Mesothelial cell of epicardium (in vitro differentiated cells): ENCODE data around the gene SLC6A19. TPM values are rescaled to one million over a fixed set of nuclear protein-coding genes. Genes with fewer than 3 reads are reported as not detected.

ENCODE experiments used
- DNase-seq, 2 experiments: peaks; one replicate each; pipeline ENCODE4 v3.0.0; 2021; ENCODE audit warnings: low spot score in 2 of 2; ENCODE audit not compliant: unreplicated experiment in 2 of 2
- H3K27ac Mint-ChIP-seq: 2 replicates; pipeline ENCODE4 v1.8.0; 2021; ENCODE audit warnings: mixed read lengths
- H3K27me3 Mint-ChIP-seq: 2 replicates; pipeline ENCODE4 v1.8.0; 2021; ENCODE audit warnings: low read depth, mixed read lengths
- H3K36me3 Mint-ChIP-seq: 2 replicates; pipeline ENCODE4 v1.8.0; 2021; ENCODE audit warnings: mixed read lengths
- H3K4me1 Mint-ChIP-seq: 2 replicates; pipeline ENCODE4 v1.8.0; 2021; ENCODE audit warnings: mixed read lengths
- H3K4me3 Mint-ChIP-seq: 2 replicates; pipeline ENCODE4 v1.8.0; 2021; ENCODE audit warnings: mild to moderate bottlenecking, moderate library complexity, mixed read lengths
- H3K9me3 Mint-ChIP-seq: 2 replicates; pipeline ENCODE4 v1.8.0; 2021; ENCODE audit warnings: mixed read lengths
- total RNA-seq: library from RNA; stranded (reverse); gene quantifications from 3 replicates; pipeline ENCODE4 v1.2.1, GENCODE V29; 2021
- TF ChIP-seq, protein P1 (sequence below): fragments of 200-600 bp; sonication (generic); IDR thresholded peaks from one replicate; pipeline ENCODE4 v1.5.0; 2021; ENCODE audit warnings: antibody characterized with exemption; ENCODE audit not compliant: unreplicated experiment

The SLC6A19 gene
- total RNA-seq, 1 donor from 2014 or later: not detected

DNA sequence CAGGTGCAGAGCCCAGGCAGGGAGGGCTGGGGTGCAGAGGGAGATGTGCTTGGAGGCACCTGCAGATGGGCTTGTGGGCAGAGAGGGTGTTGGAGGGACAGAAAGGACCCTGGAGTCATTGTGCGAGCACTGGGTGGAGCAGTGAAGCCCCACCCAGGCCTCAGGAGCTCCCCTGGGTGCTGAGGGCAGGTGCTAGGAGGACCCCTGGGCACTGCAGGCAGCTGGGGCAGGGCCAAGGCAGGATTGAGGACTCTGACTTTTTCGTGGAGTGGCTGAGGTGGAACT, 13.5 kb downstream of the SLC6A19 start:
- H3K4me1 Mint-ChIP-seq: no peaks in the 10 kb centered on the region
- peaks cover 19% of the 10 kb centered on the region for H3K27me3 Mint-ChIP-seq
- no peak overlapping the region for H3K4me3 Mint-ChIP-seq
- DNase-seq: no peak
- TF ChIP-seq, protein P1, sequence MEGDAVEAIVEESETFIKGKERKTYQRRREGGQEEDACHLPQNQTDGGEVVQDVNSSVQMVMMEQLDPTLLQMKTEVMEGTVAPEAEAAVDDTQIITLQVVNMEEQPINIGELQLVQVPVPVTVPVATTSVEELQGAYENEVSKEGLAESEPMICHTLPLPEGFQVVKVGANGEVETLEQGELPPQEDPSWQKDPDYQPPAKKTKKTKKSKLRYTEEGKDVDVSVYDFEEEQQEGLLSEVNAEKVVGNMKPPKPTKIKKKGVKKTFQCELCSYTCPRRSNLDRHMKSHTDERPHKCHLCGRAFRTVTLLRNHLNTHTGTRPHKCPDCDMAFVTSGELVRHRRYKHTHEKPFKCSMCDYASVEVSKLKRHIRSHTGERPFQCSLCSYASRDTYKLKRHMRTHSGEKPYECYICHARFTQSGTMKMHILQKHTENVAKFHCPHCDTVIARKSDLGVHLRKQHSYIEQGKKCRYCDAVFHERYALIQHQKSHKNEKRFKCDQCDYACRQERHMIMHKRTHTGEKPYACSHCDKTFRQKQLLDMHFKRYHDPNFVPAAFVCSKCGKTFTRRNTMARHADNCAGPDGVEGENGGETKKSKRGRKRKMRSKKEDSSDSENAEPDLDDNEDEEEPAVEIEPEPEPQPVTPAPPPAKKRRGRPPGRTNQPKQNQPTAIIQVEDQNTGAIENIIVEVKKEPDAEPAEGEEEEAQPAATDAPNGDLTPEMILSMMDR: no peak
- no peaks in the 10 kb centered on the region for H3K36me3 Mint-ChIP-seq
- H3K9me3 Mint-ChIP-seq: peaks cover 4% of the 10 kb centered on the region
- no peak overlapping the region for H3K27ac Mint-ChIP-seq

DNA sequence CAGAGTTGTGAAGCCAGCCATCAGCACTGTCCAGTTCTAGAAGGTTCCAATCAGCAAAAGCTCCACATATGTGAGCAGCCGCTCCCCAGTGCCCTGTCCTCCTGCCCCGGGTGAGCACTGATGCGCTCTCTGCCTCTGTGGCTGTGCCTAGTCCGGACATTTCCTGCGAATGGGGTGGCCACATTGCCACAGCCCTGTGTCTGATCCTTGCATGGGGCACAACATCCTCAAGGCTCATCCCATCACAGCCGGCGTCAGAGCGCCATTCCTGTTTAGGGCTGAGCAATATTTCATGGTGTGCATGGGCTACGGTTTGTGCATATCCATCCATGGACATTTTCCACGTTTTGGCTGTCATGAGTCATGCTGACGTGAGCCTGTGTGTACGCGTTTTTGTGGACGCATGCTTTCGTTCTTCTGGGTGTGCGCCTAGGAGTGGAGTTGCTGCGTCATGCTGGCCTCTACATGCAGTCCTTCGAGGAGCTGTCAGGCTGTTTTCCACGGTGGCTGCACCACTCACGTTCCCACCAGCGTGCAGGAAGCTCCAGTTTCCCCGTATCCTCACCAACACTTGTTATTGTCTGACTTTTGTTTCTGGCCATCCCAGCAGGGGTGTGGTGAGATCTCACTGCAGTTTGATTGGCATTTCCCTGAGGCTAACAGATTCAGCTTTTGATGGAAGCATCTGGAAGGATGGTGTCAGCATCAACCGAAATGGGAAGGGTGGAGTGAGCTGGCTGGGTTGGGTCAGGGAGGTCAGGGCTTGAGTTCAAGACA, 14.1 kb downstream of the SLC6A19 start:
- TF ChIP-seq, protein P1: no peak
- peaks cover 4% of the 10 kb centered on the region for H3K9me3 Mint-ChIP-seq
- no peaks in the 10 kb centered on the region for H3K36me3 Mint-ChIP-seq
- no peak overlapping the region for H3K27ac Mint-ChIP-seq
- no peak for DNase-seq
- H3K4me1 Mint-ChIP-seq: no peaks in the 10 kb centered on the region
- peaks cover 16% of the 10 kb centered on the region for H3K27me3 Mint-ChIP-seq
- H3K4me3 Mint-ChIP-seq: no peak overlapping the region

DNA sequence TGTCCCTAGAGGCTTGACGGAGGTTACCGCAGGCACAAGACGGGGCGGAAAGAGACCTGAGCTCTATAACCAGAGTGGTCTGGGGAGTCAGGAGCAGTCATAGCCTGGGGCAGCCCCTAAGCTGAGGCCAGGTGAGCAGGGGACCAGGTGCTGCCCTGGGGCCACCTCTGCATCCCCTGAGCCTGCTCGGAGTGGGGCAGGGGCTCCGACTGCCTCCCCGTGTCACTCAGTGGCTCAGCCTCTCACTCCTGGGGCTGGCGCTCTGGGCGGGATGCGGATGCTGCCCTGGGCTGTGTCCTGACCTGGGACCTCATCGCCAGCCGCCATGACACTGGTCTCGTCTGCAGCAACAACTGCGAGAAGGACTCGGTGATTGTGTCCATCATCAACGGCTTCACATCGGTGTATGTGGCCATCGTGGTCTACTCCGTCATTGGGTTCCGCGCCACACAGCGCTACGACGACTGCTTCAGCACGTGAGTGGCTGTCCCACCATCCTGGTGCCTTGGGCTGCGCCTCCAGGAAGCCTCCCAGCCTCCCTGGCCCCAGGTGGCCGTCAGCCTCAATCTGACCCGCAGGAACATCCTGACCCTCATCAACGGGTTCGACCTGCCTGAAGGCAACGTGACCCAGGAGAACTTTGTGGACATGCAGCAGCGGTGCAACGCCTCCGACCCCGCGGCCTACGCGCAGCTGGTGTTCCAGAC, 15.0 kb downstream of the SLC6A19 start:
- no peak for DNase-seq
- TF ChIP-seq, protein P1: no peak
- Mint-ChIP-seq H3K27ac (no peak overlapping the region), H3K4me1 (no peaks in the 10 kb centered on the region), H3K27me3 (peaks cover 17% of the 10 kb centered on the region), H3K36me3 (no peaks in the 10 kb centered on the region), H3K9me3 (peaks cover 4% of the 10 kb centered on the region), H3K4me3 (no peak overlapping the region)

DNA sequence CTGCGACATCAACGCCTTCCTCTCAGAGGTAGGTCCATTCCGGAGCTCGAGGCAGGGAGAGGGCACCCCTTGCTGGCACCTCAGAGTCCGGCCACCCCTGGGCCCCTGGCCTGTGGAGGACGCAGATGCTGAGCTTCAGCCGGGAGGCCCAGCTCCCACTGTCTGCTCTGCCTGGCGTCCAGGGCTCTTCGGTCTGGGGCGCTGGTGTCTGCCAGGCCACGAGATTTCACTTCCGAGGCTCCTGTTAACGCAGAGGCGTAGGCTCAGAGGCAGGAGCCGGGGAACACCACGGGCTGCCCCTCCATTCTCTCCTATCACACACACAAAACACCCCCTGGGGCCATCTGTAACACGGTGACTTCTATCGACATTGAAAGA, 15.5 kb downstream of the SLC6A19 start:
- Mint-ChIP-seq H3K27ac (no peak overlapping the region), H3K4me3 (no peak overlapping the region), H3K27me3 (peaks cover 17% of the 10 kb centered on the region), H3K9me3 (peaks cover 4% of the 10 kb centered on the region), H3K36me3 (no peaks in the 10 kb centered on the region), H3K4me1 (no peaks in the 10 kb centered on the region)
- DNase-seq: no peak
- TF ChIP-seq, protein P1: no peak

DNA sequence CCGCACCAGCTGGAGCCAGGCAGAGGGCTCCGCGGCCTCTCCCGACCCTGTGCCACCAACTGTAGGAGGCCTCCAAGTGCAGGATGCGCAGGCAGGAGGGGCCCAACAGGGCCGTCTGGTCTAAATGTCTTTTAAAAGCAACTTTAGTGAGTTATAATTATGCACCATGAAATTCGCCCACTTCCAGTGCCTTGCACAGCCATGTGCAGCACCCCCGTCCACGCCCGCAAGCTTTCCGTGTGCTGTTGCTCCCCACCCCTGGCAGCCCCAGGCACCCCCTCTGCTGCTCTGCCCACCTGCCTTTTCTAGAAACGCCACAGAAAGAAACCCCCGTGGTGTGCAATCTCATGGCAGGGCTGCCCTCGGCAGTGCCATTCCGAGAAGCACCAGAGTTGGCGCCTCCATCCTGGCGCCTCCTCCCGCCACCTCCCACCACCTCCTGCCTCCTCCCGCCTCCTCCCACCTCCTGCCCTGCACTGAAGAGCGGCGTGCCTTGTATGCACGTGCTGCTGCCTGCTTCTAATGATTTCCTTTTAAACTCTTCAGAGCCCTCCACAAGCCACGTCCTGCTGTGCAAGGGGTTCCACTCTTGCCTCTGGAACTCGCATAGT, 16.3 kb downstream of the SLC6A19 start:
- peaks cover 4% of the 10 kb centered on the region for H3K9me3 Mint-ChIP-seq
- no peak overlapping the region for H3K27ac Mint-ChIP-seq
- peaks cover 17% of the 10 kb centered on the region for H3K27me3 Mint-ChIP-seq
- DNase-seq: no peak
- TF ChIP-seq, protein P1: no peak
- H3K36me3 Mint-ChIP-seq: no peaks in the 10 kb centered on the region
- no peak overlapping the region for H3K4me3 Mint-ChIP-seq
- H3K4me1 Mint-ChIP-seq: no peaks in the 10 kb centered on the region
